Breast epithelium (tissue), 3 donors: ENCODE data around the gene DYNC1LI2.

Experiments
- POLR2A ChIP-seq: fragments of 450-650 bp; IDR thresholded peaks from one replicate; pipeline ENCODE4 v1.6.1; 2016; ENCODE audit warnings: antibody characterized with exemption, mild to moderate bottlenecking, moderate library complexity
- POLR2AphosphoS5 ChIP-seq, 3 donors: sonication (generic); formaldehyde crosslinking; IDR thresholded peaks; one replicate each; pipeline ENCODE4 v1.6.1; 2017; ENCODE audit warnings: antibody characterized with exemption in 3 of 3
- TF ChIP-seq, protein P1 (sequence below), 3 donors: fragments of 450-650 bp; IDR thresholded peaks; one replicate each; pipeline ENCODE4 v1.5.1; 2016 to 2017; ENCODE audit warnings: antibody characterized with exemption in 3 of 3, mild to moderate bottlenecking in 3 of 3, moderate library complexity in 3 of 3

- TF ChIP-seq, protein P1, sequence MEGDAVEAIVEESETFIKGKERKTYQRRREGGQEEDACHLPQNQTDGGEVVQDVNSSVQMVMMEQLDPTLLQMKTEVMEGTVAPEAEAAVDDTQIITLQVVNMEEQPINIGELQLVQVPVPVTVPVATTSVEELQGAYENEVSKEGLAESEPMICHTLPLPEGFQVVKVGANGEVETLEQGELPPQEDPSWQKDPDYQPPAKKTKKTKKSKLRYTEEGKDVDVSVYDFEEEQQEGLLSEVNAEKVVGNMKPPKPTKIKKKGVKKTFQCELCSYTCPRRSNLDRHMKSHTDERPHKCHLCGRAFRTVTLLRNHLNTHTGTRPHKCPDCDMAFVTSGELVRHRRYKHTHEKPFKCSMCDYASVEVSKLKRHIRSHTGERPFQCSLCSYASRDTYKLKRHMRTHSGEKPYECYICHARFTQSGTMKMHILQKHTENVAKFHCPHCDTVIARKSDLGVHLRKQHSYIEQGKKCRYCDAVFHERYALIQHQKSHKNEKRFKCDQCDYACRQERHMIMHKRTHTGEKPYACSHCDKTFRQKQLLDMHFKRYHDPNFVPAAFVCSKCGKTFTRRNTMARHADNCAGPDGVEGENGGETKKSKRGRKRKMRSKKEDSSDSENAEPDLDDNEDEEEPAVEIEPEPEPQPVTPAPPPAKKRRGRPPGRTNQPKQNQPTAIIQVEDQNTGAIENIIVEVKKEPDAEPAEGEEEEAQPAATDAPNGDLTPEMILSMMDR (IDR thresholded peaks at IDR 0.05): no peak
- TF ChIP-seq POLR2AphosphoS5 (IDR thresholded peaks at IDR 0.05) (no peak), POLR2A (no peak)
These were observed 9.2 kb downstream of the DYNC1LI2 start for GRCh38 chr16:66741950-66742808.
